ENCODE data around the gene KCNF1.

Gene KCNF1

GRCh38 chr2:10912796-10913455, 1.2 kb downstream of the KCNF1 start:
- H3K27me3 ChIP-seq (ENCODE audit: control insufficient read depth, insufficient read depth, low read length, poor library complexity, severe bottlenecking) = peaks cover 56% of the 10 kb centered on the region
- H3K27ac ChIP-seq (ENCODE audit: insufficient read depth, low read depth, low read length, poor library complexity, severe bottlenecking) = no peak overlapping the region
- 95 to 96% methylated on average over 58 of the region's 58 CpGs for WGBS, 2 experiments
- no peaks in the 10 kb centered on the region for H3K36me3 ChIP-seq (ENCODE audit: control insufficient read depth, insufficient read depth, low read length)
- peaks cover 13% of the 10 kb centered on the region for H3K4me1 ChIP-seq (ENCODE audit: control insufficient read depth, insufficient read depth, low read length)
- H3K4me3 ChIP-seq (ENCODE audit: insufficient read depth, low read depth, low read length) = no peak overlapping the region
- H3K9me3 ChIP-seq (ENCODE audit: control insufficient read depth, low read length) = no peaks in the 10 kb centered on the region

GRCh38 chr2:10913501-10914271, 2.0 kb downstream of the KCNF1 start:
- Histone ChIP-seq H3K36me3 (ENCODE audit: control insufficient read depth, insufficient read depth, low read length) (no peaks in the 10 kb centered on the region), H3K9me3 (ENCODE audit: control insufficient read depth, low read length) (no peaks in the 10 kb centered on the region), H3K27me3 (ENCODE audit: control insufficient read depth, insufficient read depth, low read length, poor library complexity, severe bottlenecking) (peaks cover 56% of the 10 kb centered on the region), H3K27ac (ENCODE audit: insufficient read depth, low read depth, low read length, poor library complexity, severe bottlenecking) (no peak overlapping the region), H3K4me3 (ENCODE audit: insufficient read depth, low read depth, low read length) (no peak overlapping the region), H3K4me1 (ENCODE audit: control insufficient read depth, insufficient read depth, low read length) (peaks cover 12% of the 10 kb centered on the region)
- 86 to 87% methylated on average over 38 of the region's 38 CpGs for WGBS, 2 experiments

GRCh38 chr2:10914272-10914693, 2.5 kb downstream of the KCNF1 start:
- Histone ChIP-seq H3K9me3 (ENCODE audit: control insufficient read depth, low read length) (no peaks in the 10 kb centered on the region), H3K27ac (ENCODE audit: insufficient read depth, low read depth, low read length, poor library complexity, severe bottlenecking) (no peak overlapping the region), H3K4me1 (ENCODE audit: control insufficient read depth, insufficient read depth, low read length) (peaks cover 8% of the 10 kb centered on the region), H3K36me3 (ENCODE audit: control insufficient read depth, insufficient read depth, low read length) (no peaks in the 10 kb centered on the region), H3K27me3 (ENCODE audit: control insufficient read depth, insufficient read depth, low read length, poor library complexity, severe bottlenecking) (peaks cover 56% of the 10 kb centered on the region), H3K4me3 (ENCODE audit: insufficient read depth, low read depth, low read length) (no peak overlapping the region)
- 35% methylated on average over 7 of the region's 7 CpGs for WGBS, 2 experiments

GRCh38 chr2:10915236-10915635, 3.5 kb downstream of the KCNF1 start:
- Histone ChIP-seq H3K4me3 (ENCODE audit: insufficient read depth, low read depth, low read length) (no peak overlapping the region), H3K9me3 (ENCODE audit: control insufficient read depth, low read length) (no peaks in the 10 kb centered on the region), H3K27ac (ENCODE audit: insufficient read depth, low read depth, low read length, poor library complexity, severe bottlenecking) (no peak overlapping the region), H3K36me3 (ENCODE audit: control insufficient read depth, insufficient read depth, low read length) (no peaks in the 10 kb centered on the region), H3K27me3 (ENCODE audit: control insufficient read depth, insufficient read depth, low read length, poor library complexity, severe bottlenecking) (peaks cover 54% of the 10 kb centered on the region), H3K4me1 (ENCODE audit: control insufficient read depth, insufficient read depth, low read length) (peaks cover 7% of the 10 kb centered on the region)
- WGBS, 2 experiments = 95 to 97% methylated on average over 7 of the region's 7 CpGs

- Histone ChIP-seq H3K27me3 (ENCODE audit: control insufficient read depth, insufficient read depth, low read length, poor library complexity, severe bottlenecking) (peaks cover 49% of the 10 kb centered on the region), H3K4me1 (ENCODE audit: control insufficient read depth, insufficient read depth, low read length) (peaks cover 5% of the 10 kb centered on the region), H3K27ac (ENCODE audit: insufficient read depth, low read depth, low read length, poor library complexity, severe bottlenecking) (no peak overlapping the region), H3K36me3 (ENCODE audit: control insufficient read depth, insufficient read depth, low read length) (no peaks in the 10 kb centered on the region), H3K4me3 (ENCODE audit: insufficient read depth, low read depth, low read length) (no peak overlapping the region), H3K9me3 (ENCODE audit: control insufficient read depth, low read length) (no peaks in the 10 kb centered on the region)
- 75 to 82% methylated on average over 10 of the region's 10 CpGs for WGBS, 2 experiments
Observed at GRCh38 chr2:10915731-10916276, 4.1 kb downstream of the KCNF1 start.

- no peak overlapping the region for H3K4me3 ChIP-seq (ENCODE audit: insufficient read depth, low read depth, low read length)
- H3K9me3 ChIP-seq (ENCODE audit: control insufficient read depth, low read length) = no peaks in the 10 kb centered on the region
- 92 to 95% methylated on average over 5 to 6 of the region's 6 CpGs for WGBS, 2 experiments
- no peaks in the 10 kb centered on the region for H3K36me3 ChIP-seq (ENCODE audit: control insufficient read depth, insufficient read depth, low read length)
- H3K4me1 ChIP-seq (ENCODE audit: control insufficient read depth, insufficient read depth, low read length) = no peaks in the 10 kb centered on the region
- no peak overlapping the region for H3K27ac ChIP-seq (ENCODE audit: insufficient read depth, low read depth, low read length, poor library complexity, severe bottlenecking)
- peaks cover 37% of the 10 kb centered on the region for H3K27me3 ChIP-seq (ENCODE audit: control insufficient read depth, insufficient read depth, low read length, poor library complexity, severe bottlenecking)
Observed at GRCh38 chr2:10916953-10917352, 5.2 kb downstream of the KCNF1 start.

- H3K4me1 ChIP-seq (ENCODE audit: control insufficient read depth, insufficient read depth, low read length) = no peaks in the 10 kb centered on the region
- no peaks in the 10 kb centered on the region for H3K36me3 ChIP-seq (ENCODE audit: control insufficient read depth, insufficient read depth, low read length)
- H3K27ac ChIP-seq (ENCODE audit: insufficient read depth, low read depth, low read length, poor library complexity, severe bottlenecking) = no peak overlapping the region
- no peaks in the 10 kb centered on the region for H3K9me3 ChIP-seq (ENCODE audit: control insufficient read depth, low read length)
- 95% methylated on average over 4 of the region's 4 CpGs for WGBS, 2 experiments
- H3K4me3 ChIP-seq (ENCODE audit: insufficient read depth, low read depth, low read length) = no peak overlapping the region
- peaks cover 28% of the 10 kb centered on the region for H3K27me3 ChIP-seq (ENCODE audit: control insufficient read depth, insufficient read depth, low read length, poor library complexity, severe bottlenecking)
Observed at GRCh38 chr2:10917927-10918326, 6.2 kb downstream of the KCNF1 start.

- 92 to 94% methylated on average over 20 of the region's 20 CpGs for WGBS, 2 experiments
- H3K4me3 ChIP-seq (ENCODE audit: insufficient read depth, low read depth, low read length) = no peak overlapping the region
- no peaks in the 10 kb centered on the region for H3K4me1 ChIP-seq (ENCODE audit: control insufficient read depth, insufficient read depth, low read length)
- no peaks in the 10 kb centered on the region for H3K36me3 ChIP-seq (ENCODE audit: control insufficient read depth, insufficient read depth, low read length)
- H3K27ac ChIP-seq (ENCODE audit: insufficient read depth, low read depth, low read length, poor library complexity, severe bottlenecking) = no peak overlapping the region
- no peaks in the 10 kb centered on the region for H3K9me3 ChIP-seq (ENCODE audit: control insufficient read depth, low read length)
- H3K27me3 ChIP-seq (ENCODE audit: control insufficient read depth, insufficient read depth, low read length, poor library complexity, severe bottlenecking) = peaks cover 19% of the 10 kb centered on the region
Observed at GRCh38 chr2:10918661-10919409, 7.1 kb downstream of the KCNF1 start.

GRCh38 chr2:10919410-10919770, 7.7 kb downstream of the KCNF1 start:
- no peaks in the 10 kb centered on the region for H3K4me1 ChIP-seq (ENCODE audit: control insufficient read depth, insufficient read depth, low read length)
- no peak overlapping the region for H3K4me3 ChIP-seq (ENCODE audit: insufficient read depth, low read depth, low read length)
- no peaks in the 10 kb centered on the region for H3K9me3 ChIP-seq (ENCODE audit: control insufficient read depth, low read length)
- no peak overlapping the region for H3K27ac ChIP-seq (ENCODE audit: insufficient read depth, low read depth, low read length, poor library complexity, severe bottlenecking)
- peaks cover 14% of the 10 kb centered on the region for H3K27me3 ChIP-seq (ENCODE audit: control insufficient read depth, insufficient read depth, low read length, poor library complexity, severe bottlenecking)
- 92 to 96% methylated on average over 9 of the region's 9 CpGs for WGBS, 2 experiments
- H3K36me3 ChIP-seq (ENCODE audit: control insufficient read depth, insufficient read depth, low read length) = no peaks in the 10 kb centered on the region

All from ectodermal cell (in vitro differentiated cells).